Spleen (tissue), 7 donors: ENCODE results near the gene LMAN1.

Source experiments
- CTCF ChIP-seq, 11 experiments: fragments of 200-600 bp in 7 of 11; fragments of 450-650 bp in 4 of 11; sonication (generic) in 4 of 11; IDR thresholded peaks in 8 of 11; conservative IDR thresholded peaks in 3 of 11; 1 replicate in 7 of 11; 2 replicates in 4 of 11; pipeline versions ENCODE4 v1.4.0 to v1.8.0; 2016 to 2021; ENCODE audit warnings: antibody characterized with exemption in 11 of 11, inconsistent platforms in 4 of 11, mild to moderate bottlenecking in 1 of 11
- POLR2A ChIP-seq, 3 donors: fragments of 450-650 bp; IDR thresholded peaks; one replicate each; pipeline ENCODE4 v1.5.1; 2017; ENCODE audit warnings: antibody characterized with exemption in 3 of 3, mild to moderate bottlenecking in 1 of 3
- donor health status: DM: no; HTN: no; CAD: no; lungs with moderate emphysema.
- donor health status: DM: no; HTN: no; CAD: no.
- donor health status: DM: no; HTN: no; CAD: no.

- TF ChIP-seq POLR2A (IDR thresholded peaks at IDR 0.05): no peak
- peak; percentile 49 to 86 (median 74) for TF ChIP-seq CTCF (IDR thresholded peaks at IDR 0.05 in 8 of 11, conservative IDR thresholded peaks at IDR 0.05 in 3 of 11)
Observed at GRCh38 chr18:59308248-59308937, 50.7 kb downstream of the LMAN1 start.
